HEK293 (cell line): ENCODE data around the gene KNOP1.

Experiments used
- ELK4 ChIP-seq: IDR thresholded peaks from 2 replicates; pipeline ENCODE4 v1.6.1; 2011; ENCODE audit warnings: mild to moderate bottlenecking, low read depth, low read length, borderline replicate concordance
- KLF16 ChIP-seq: fragments of 450-650 bp; formaldehyde crosslinking; IDR thresholded peaks from 2 replicates; pipeline ENCODE4 v1.5.1; 2017; ENCODE audit warnings: missing biosample characterization, missing genetic modification characterization
- OVOL3 ChIP-seq: fragments of 450-650 bp; formaldehyde crosslinking; IDR thresholded peaks from 2 replicates; pipeline ENCODE4 v1.5.1; 2016; ENCODE audit warnings: missing biosample characterization, missing genetic modification characterization
- SP3 ChIP-seq: fragments of 450-650 bp; formaldehyde crosslinking; IDR thresholded peaks from 2 replicates; pipeline ENCODE4 v1.5.1; 2016; ENCODE audit warnings: missing biosample characterization, missing genetic modification characterization
- YY1 ChIP-seq: fragments of 450-650 bp; formaldehyde crosslinking; IDR thresholded peaks from 2 replicates; pipeline ENCODE4 v1.5.1; 2018; ENCODE audit warnings: missing biosample characterization, missing genetic modification characterization
- ZBTB1 ChIP-seq: fragments of 450-650 bp; formaldehyde crosslinking; IDR thresholded peaks from 2 replicates; pipeline ENCODE4 v1.5.1; 2016; ENCODE audit warnings: missing biosample characterization, missing genetic modification characterization
- ZBTB26 ChIP-seq: fragments of 450-650 bp; formaldehyde crosslinking; optimal IDR thresholded peaks from 2 replicates; pipeline ENCODE3; 2016; ENCODE audit warnings: missing biosample characterization, mild to moderate bottlenecking, missing genetic modification characterization
- ZNF423 ChIP-seq: fragments of 450-650 bp; formaldehyde crosslinking; IDR thresholded peaks from 2 replicates; pipeline ENCODE4 v1.5.1; 2016; ENCODE audit warnings: missing biosample characterization, missing genetic modification characterization
- ZNF530 ChIP-seq: fragments of 450-650 bp; formaldehyde crosslinking; IDR thresholded peaks from 2 replicates; pipeline ENCODE4 v1.5.1; 2016; ENCODE audit warnings: low read depth, missing biosample characterization, missing genetic modification characterization
- ZNF560 ChIP-seq: fragments of 450-650 bp; formaldehyde crosslinking; IDR thresholded peaks from 2 replicates; pipeline ENCODE4 v1.5.1; 2017; ENCODE audit warnings: missing biosample characterization, missing genetic modification characterization, borderline replicate concordance
- ZNF664 ChIP-seq: fragments of 450-650 bp; formaldehyde crosslinking; IDR thresholded peaks from 2 replicates; pipeline ENCODE4 v1.5.1; 2016; ENCODE audit warnings: missing biosample characterization, missing genetic modification characterization
- TF ChIP-seq, protein P1 (sequence below): fragments of 450-650 bp; formaldehyde crosslinking; IDR thresholded peaks from 2 replicates; pipeline ENCODE4 v1.5.1; 2016; ENCODE audit warnings: missing biosample characterization, missing genetic modification characterization
- TF ChIP-seq, protein P2 (sequence below): fragments of 450-650 bp; formaldehyde crosslinking; IDR thresholded peaks from 2 replicates; pipeline ENCODE4 v1.5.1; 2017; ENCODE audit warnings: missing biosample characterization, missing genetic modification characterization

- TF ChIP-seq, protein P1, sequence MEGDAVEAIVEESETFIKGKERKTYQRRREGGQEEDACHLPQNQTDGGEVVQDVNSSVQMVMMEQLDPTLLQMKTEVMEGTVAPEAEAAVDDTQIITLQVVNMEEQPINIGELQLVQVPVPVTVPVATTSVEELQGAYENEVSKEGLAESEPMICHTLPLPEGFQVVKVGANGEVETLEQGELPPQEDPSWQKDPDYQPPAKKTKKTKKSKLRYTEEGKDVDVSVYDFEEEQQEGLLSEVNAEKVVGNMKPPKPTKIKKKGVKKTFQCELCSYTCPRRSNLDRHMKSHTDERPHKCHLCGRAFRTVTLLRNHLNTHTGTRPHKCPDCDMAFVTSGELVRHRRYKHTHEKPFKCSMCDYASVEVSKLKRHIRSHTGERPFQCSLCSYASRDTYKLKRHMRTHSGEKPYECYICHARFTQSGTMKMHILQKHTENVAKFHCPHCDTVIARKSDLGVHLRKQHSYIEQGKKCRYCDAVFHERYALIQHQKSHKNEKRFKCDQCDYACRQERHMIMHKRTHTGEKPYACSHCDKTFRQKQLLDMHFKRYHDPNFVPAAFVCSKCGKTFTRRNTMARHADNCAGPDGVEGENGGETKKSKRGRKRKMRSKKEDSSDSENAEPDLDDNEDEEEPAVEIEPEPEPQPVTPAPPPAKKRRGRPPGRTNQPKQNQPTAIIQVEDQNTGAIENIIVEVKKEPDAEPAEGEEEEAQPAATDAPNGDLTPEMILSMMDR (tag by site-specific recombination): no peak
- TF ChIP-seq ZNF560 (tag by site-specific recombination): no peak
- TF ChIP-seq ZNF664 (tag by site-specific recombination): no peak
- TF ChIP-seq YY1: no peak
- no peak for TF ChIP-seq ZNF423 (tag by site-specific recombination)
- TF ChIP-seq, protein P2, sequence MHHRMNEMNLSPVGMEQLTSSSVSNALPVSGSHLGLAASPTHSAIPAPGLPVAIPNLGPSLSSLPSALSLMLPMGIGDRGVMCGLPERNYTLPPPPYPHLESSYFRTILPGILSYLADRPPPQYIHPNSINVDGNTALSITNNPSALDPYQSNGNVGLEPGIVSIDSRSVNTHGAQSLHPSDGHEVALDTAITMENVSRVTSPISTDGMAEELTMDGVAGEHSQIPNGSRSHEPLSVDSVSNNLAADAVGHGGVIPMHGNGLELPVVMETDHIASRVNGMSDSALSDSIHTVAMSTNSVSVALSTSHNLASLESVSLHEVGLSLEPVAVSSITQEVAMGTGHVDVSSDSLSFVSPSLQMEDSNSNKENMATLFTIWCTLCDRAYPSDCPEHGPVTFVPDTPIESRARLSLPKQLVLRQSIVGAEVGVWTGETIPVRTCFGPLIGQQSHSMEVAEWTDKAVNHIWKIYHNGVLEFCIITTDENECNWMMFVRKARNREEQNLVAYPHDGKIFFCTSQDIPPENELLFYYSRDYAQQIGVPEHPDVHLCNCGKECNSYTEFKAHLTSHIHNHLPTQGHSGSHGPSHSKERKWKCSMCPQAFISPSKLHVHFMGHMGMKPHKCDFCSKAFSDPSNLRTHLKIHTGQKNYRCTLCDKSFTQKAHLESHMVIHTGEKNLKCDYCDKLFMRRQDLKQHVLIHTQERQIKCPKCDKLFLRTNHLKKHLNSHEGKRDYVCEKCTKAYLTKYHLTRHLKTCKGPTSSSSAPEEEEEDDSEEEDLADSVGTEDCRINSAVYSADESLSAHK: no peak
- no peak for TF ChIP-seq OVOL3 (tag by site-specific recombination)
- TF ChIP-seq ZNF530 (tag by site-specific recombination): no peak
- TF ChIP-seq KLF16 (tag by site-specific recombination): no peak
- no peak for TF ChIP-seq ZBTB26 (tag by site-specific recombination)
- no peak for TF ChIP-seq SP3 (tag by site-specific recombination)
- TF ChIP-seq ELK4: no peak
- TF ChIP-seq ZBTB1: no peak
Measured at GRCh38 chr16:19749571-19750080, 31.6 kb upstream of the KNOP1 start.
